Measurements from ENCODE around the gene OSBPL5. TPM values are rescaled to one million over a fixed set of nuclear protein-coding genes. Genes with fewer than 3 reads are reported as not detected.

The OSBPL5 gene
- total and polyA plus RNA-seq, 2 of the 4 experiments (the other 2 are of a cell fraction): 14.9 to 22.3 TPM

- intact Hi-C loops (cut with micrococcal nuclease): no loop called here
- TF ChIP-seq MAZ (IDR thresholded peaks at IDR 0.05; ENCODE audit: borderline replicate concordance, low read depth, low read length) (no peak), BHLHE40 (IDR thresholded peaks at IDR 0.05; ENCODE audit: low read depth, low read length) (no peak), SMC3 (IDR thresholded peaks at IDR 0.05; ENCODE audit: low read depth, low read length) (no peak), NFE2L2 (IDR thresholded peaks at IDR 0.05; ENCODE audit: low read depth, low read length) (no peak)
- in situ Hi-C loops (cut with MboI; ENCODE audit: low sequenced_read_pairs): no loop called here
- ChIA-PET POLR2A (ENCODE audit: unreplicated experiment) (no interaction called here), CTCF (no interaction called here)
- Histone ChIP-seq H2AK5ac (ENCODE audit: low read depth, low read length) (no peak overlapping the region), H4K8ac (ENCODE audit: low read depth in 2 of 2, low read length in 2 of 2) (no peak overlapping the region), H2BK20ac (ENCODE audit: low read depth, low read length) (no peak overlapping the region), H3K4ac (ENCODE audit: low read depth, low read length) (no peak overlapping the region), H2BK15ac (ENCODE audit: low read depth, low read length) (no peak overlapping the region), H4K91ac (ENCODE audit: insufficient read depth, low read depth, low read length) (no peak overlapping the region), H3K9ac (ENCODE audit: low read depth, low read length) (no peak overlapping the region), H3K27me3 (ENCODE audit: control insufficient read depth, insufficient read depth, low read length) (peaks cover 87% of the 10 kb centered on the region), H2BK5ac (ENCODE audit: low read depth, low read length, poor library complexity, severe bottlenecking) (no peak overlapping the region), H4K5ac (ENCODE audit: low read depth, low read length) (no peak overlapping the region), H3K4me2 (ENCODE audit: low read depth, low read length) (no peak overlapping the region), H4K20me1 (ENCODE audit: insufficient read depth, low read length) (no peaks in the 10 kb centered on the region), H3K79me1 (ENCODE audit: low read depth in 1 of 2, low read length in 2 of 2) (no peaks in the 10 kb centered on the region), H2AFZ (replicated peaks; ENCODE audit: low read length, poor library complexity) (peak overlapping the region; percentile 32), H3K36me3 (ENCODE audit: control insufficient read depth, insufficient read depth, low read length) (no peaks in the 10 kb centered on the region), H3K18ac (ENCODE audit: low read depth, low read length) (no peak overlapping the region), H3K9me3 (ENCODE audit: control insufficient read depth, insufficient read depth, low read length) (no peaks in the 10 kb centered on the region), H2AK9ac (replicated peaks; ENCODE audit: low read depth, low read length, poor library complexity) (no peak overlapping the region), H2BK120ac (ENCODE audit: low read depth, low read length) (no peak overlapping the region), H3K56ac (ENCODE audit: extremely low read depth, insufficient read depth, low read length) (no peak overlapping the region), H3K4me1 (ENCODE audit: control insufficient read depth, insufficient read depth, low read length) (no peaks in the 10 kb centered on the region; the same call in 1 of the 2 replicates), H3K27ac (ENCODE audit: insufficient read depth, low read length) (no peak overlapping the region), H3K9me1 (ENCODE audit: insufficient read depth, low read length) (no peaks in the 10 kb centered on the region), H3K23ac (ENCODE audit: low read depth, low read length) (no peak overlapping the region), H3K14ac (replicated peaks; ENCODE audit: low read depth, low read length) (no peak overlapping the region), H3K4me3 (ENCODE audit: insufficient read depth, low read depth, low read length) (no peak overlapping the region)
- WGBS, 2 experiments (ENCODE audit: extremely low coverage in 2 of 2, insufficient read length in 1 of 2): 0% methylated on average over 1 of the region's 12 CpGs; no CpG with 5 or more reads in 1 of the 2 experiments
- BruUV-seq (replicated peaks): no TSS peak
- dilution Hi-C loops (cut with HindIII; ENCODE audit: low sequenced_read_pairs, unreplicated experiment): no loop called here
- ATAC-seq (ENCODE audit: low read depth) (no peak), DNase-seq (no peak)
Measured at GRCh38 chr11:3200388-3201111, 35.4 kb upstream of the OSBPL5 start.

Data from IMR-90 (cell line).